GM12878 (cell line): ENCODE measurements around the gene FAM184B. TPM values are rescaled to one million over a fixed set of nuclear protein-coding genes. Genes with fewer than 3 reads are reported as not detected.

Experiments
- ATAC-seq: fragments of 200-7000 bp; cut with Tn5 transposase; 3 replicates; pipeline ENCODE4 v1.9.1; 2020; ENCODE audit warnings: mild to moderate bottlenecking, moderate library complexity
- BruUV-seq: library from RNA; stranded (reverse); fragments of 400-500 nt; replicated peaks from 2 replicates; lab custom pipeline; 2021; lab: Mats Ljungman, UMichigan
- CTCF ChIA-PET: fragments of 300-600 bp; sonication (Branson Sonifier 250); formaldehyde crosslinking; extraction: SDS; loops from one replicate; lab custom pipeline; 2021; ENCODE audit warnings: inconsistent platforms; lab: Yijun Ruan, JAX
- POLR2A ChIA-PET: fragments of 350-600 bp; formaldehyde crosslinking; extraction: SDS; loops from one replicate; lab custom pipeline; 2021; ENCODE audit warnings: inconsistent platforms; lab: Charles Lee
- RAD21 ChIA-PET: fragments of 300-600 bp; sonication (Branson Sonifier 250); formaldehyde crosslinking; loops from one replicate; lab custom pipeline; 2023; ENCODE audit warnings: antibody characterized with exemption; ENCODE audit not compliant: unreplicated experiment; lab: Charles Lee
- SMC1A ChIA-PET: fragments of 300-600 bp; sonication (Branson Sonifier 250); formaldehyde crosslinking; loops from one replicate; lab custom pipeline; 2023; ENCODE audit not compliant: unreplicated experiment, uncharacterized antibody; lab: Charles Lee
- DNase-seq: peaks from one replicate; pipeline ENCODE4 v3.0.0-alpha.2; 2011; ENCODE audit warnings: low read depth, low spot score
- FAIRE-seq: peaks from 3 replicates; lab custom pipeline; 2011; peaks lifted over from hg19 to GRCh38; lab: Jason Lieb, UNC
- H2AFZ ChIP-seq: 2 replicates; pipeline ENCODE4 v1.6.0; 2011; ENCODE audit warnings: low read depth, low read length, control low read depth; ENCODE audit not compliant: control insufficient read depth
- H3K27ac ChIP-seq: 2 replicates; pipeline ENCODE4 v1.5.1; 2011; ENCODE audit warnings: control low read depth; ENCODE audit not compliant: control insufficient read depth, insufficient read depth
- H3K27me3 ChIP-seq, 2 experiments: replicated peaks in 1 of 2; 2 replicates each; pipeline versions ENCODE4 v1.6.0 to v1.6.1; 2011; ENCODE audit warnings: low read length in 1 of 2; ENCODE audit not compliant: control insufficient read depth in 2 of 2, insufficient read depth in 2 of 2
- H3K36me3 ChIP-seq, 2 experiments: 2 replicates each; pipeline ENCODE4 v1.5.1; 2011; ENCODE audit warnings: low read length in 1 of 2; ENCODE audit not compliant: control insufficient read depth in 2 of 2, insufficient read depth in 2 of 2
- H3K4me1 ChIP-seq: 2 replicates; pipeline ENCODE4 v1.6.1; 2011; ENCODE audit warnings: mild to moderate bottlenecking, low read length, moderate library complexity, mixed read lengths; ENCODE audit not compliant: control insufficient read depth, insufficient read depth
- H3K4me2 ChIP-seq: 2 replicates; pipeline ENCODE4 v1.6.0; 2011; ENCODE audit warnings: control low read depth; ENCODE audit not compliant: control insufficient read depth, insufficient read depth
- H3K4me3 ChIP-seq: fragments of 200-600 bp; sonication (generic); 2 replicates; pipeline ENCODE4 v1.5.1; 2016
- H3K79me2 ChIP-seq: 2 replicates; pipeline ENCODE4 v1.6.0; 2011; ENCODE audit warnings: low read length; ENCODE audit not compliant: control insufficient read depth, insufficient read depth
- H3K9ac ChIP-seq: 2 replicates; pipeline ENCODE4 v1.8.0; 2011; ENCODE audit warnings: low read length, control low read depth, mixed read lengths; ENCODE audit not compliant: control insufficient read depth, insufficient read depth
- H3K9me3 ChIP-seq: replicated peaks from 3 replicates; pipeline ENCODE4 v1.5.1; 2011; ENCODE audit warnings: mild to moderate bottlenecking, low read length; ENCODE audit not compliant: control insufficient read depth, insufficient read depth
- H4K20me1 ChIP-seq: 2 replicates; pipeline ENCODE4 v1.6.0; 2011; ENCODE audit not compliant: control insufficient read depth, insufficient read depth
- ATF3 ChIP-seq: IDR thresholded peaks from 2 replicates; pipeline ENCODE4 v1.6.1; 2011; ENCODE audit warnings: low read depth, mild to moderate bottlenecking, low read length, moderate library complexity, borderline replicate concordance; ENCODE audit errors: extremely low read depth
- BCL3 ChIP-seq: IDR thresholded peaks from 2 replicates; pipeline ENCODE4 v1.6.1; 2011; ENCODE audit warnings: borderline replicate concordance, low read depth, mild to moderate bottlenecking, moderate library complexity, low read length; ENCODE audit not compliant: insufficient read depth, poor library complexity, severe bottlenecking
- BCLAF1 ChIP-seq: fragments of 450-650 bp; IDR thresholded peaks from 2 replicates; pipeline ENCODE4 v1.6.1; 2017; ENCODE audit warnings: antibody characterized with exemption, mild to moderate bottlenecking, moderate library complexity
- CEBPZ ChIP-seq: fragments of 150-350 bp; IDR thresholded peaks from 2 replicates; pipeline ENCODE4 v1.6.1; 2016; ENCODE audit warnings: low read depth, low read length
- HDAC2 ChIP-seq: fragments of 200-600 bp; sonication (generic); IDR thresholded peaks from 2 replicates; pipeline ENCODE4 v1.6.1; 2017
- NFYA ChIP-seq: IDR thresholded peaks from 2 replicates; pipeline ENCODE4 v1.6.1; 2011; ENCODE audit warnings: low read depth, mild to moderate bottlenecking, low read length, improper control_type of control experiment, borderline replicate concordance
- PBX3 ChIP-seq: IDR thresholded peaks from 2 replicates; pipeline ENCODE4 v1.6.1; 2011; ENCODE audit warnings: mild to moderate bottlenecking, low read depth, low read length, moderate library complexity; ENCODE audit not compliant: insufficient replicate concordance
- POLR2AphosphoS2 ChIP-seq: IDR thresholded peaks from 2 replicates; pipeline ENCODE4 v1.6.1; 2011; ENCODE audit warnings: low read depth, mild to moderate bottlenecking, low read length, improper control_type of control experiment, moderate library complexity
- POU2F2 ChIP-seq: IDR thresholded peaks from 3 replicates; pipeline ENCODE4 v1.6.1; 2011; ENCODE audit warnings: low read depth, mild to moderate bottlenecking, low read length, borderline replicate concordance
- RB1 ChIP-seq: fragments of 450-650 bp; formaldehyde crosslinking; IDR thresholded peaks from 2 replicates; pipeline ENCODE4 v1.6.1; 2017; ENCODE audit warnings: mild to moderate bottlenecking, borderline replicate concordance
- SUPT20H ChIP-seq: IDR thresholded peaks from 2 replicates; pipeline ENCODE4 v1.6.1; 2011; ENCODE audit warnings: low read depth, mild to moderate bottlenecking, low read length, moderate library complexity, borderline replicate concordance; ENCODE audit not compliant: control insufficient read depth
- TBL1XR1 ChIP-seq: IDR thresholded peaks from 2 replicates; pipeline ENCODE4 v1.6.1; 2012; ENCODE audit warnings: low read depth, low read length, improper control_type of control experiment
- ZNF274 ChIP-seq: IDR thresholded peaks from one replicate; pipeline ENCODE4 v1.8.0; 2011; ENCODE audit not compliant: insufficient read length, insufficient read depth
- WGBS: methylation state at CpG from one replicate; pipeline ENCODE4 v1.1.6; 2016; ENCODE audit warnings: low lambda C conversion rate; ENCODE audit not compliant: insufficient replicate concordance, insufficient coverage; ENCODE audit errors: missing lambda C conversion rate; 5-methylcytosine and 5-hydroxymethylcytosine counted together
- in situ Hi-C: fragments of 300-500 bp; cut with MboI; formaldehyde crosslinking; loops from 9 replicates; pipeline ENCODE4 v1.14.3; 2018; ENCODE audit warnings: mixed read lengths
- intact Hi-C: fragments of 100-400 bp; cut with micrococcal nuclease; formaldehyde crosslinking; loops from one replicate; pipeline ENCODE4 v1.14.2; 2022; ENCODE audit not compliant: unreplicated experiment
- polyA plus RNA-seq, 11 experiments: library from polyadenylated mRNA; depleted of rRNA in 4 of 11; unstranded in 6 of 11; stranded (reverse) in 5 of 11; fragments of >200 nt; fragmentation: Nextera tagmentation in 4 of 11; fragmentation: Illumina TruSeq in 1 of 11; extraction: Ambion mirVana in 4 of 11; extraction: Trizol in 1 of 11; gene quantifications; 1 replicate in 1 of 11; 2 replicates in 10 of 11; pipeline versions ENCODE4 v1.2.1 to v1.2.3, GENCODE V29; 2011 to 2016; ENCODE audit warnings: inconsistent platforms in 2 of 11, missing spikeins in 2 of 11, low read depth in 1 of 11
- total RNA-seq, 4 experiments: library from RNA; depleted of rRNA in 3 of 4; stranded (reverse); fragments of >200 nt in 3 of 4; fragmentation: Illumina TruSeq in 1 of 4; extraction: Trizol in 1 of 4; gene quantifications; 2 replicates each; pipeline versions ENCODE4 v1.2.1 to v1.2.3, GENCODE V29; 2013 to 2021

Gene FAM184B
- total and polyA plus RNA-seq, 10 of the 15 experiments (the other 5 are each of a cell fraction or from before 2014, with no cell fraction given): under 0.01 TPM; not detected in 9

- RAD21 ChIA-PET: no interaction called here
- WGBS: 72% methylated on average over 6 of the region's 6 CpGs
- TF ChIP-seq RB1 (no peak), SUPT20H (no peak), NFYA (no peak), POLR2AphosphoS2 (no peak), BCLAF1 (no peak), BCL3 (no peak), ZNF274 (no peak), TBL1XR1 (no peak), HDAC2 (no peak), POU2F2 (no peak), CEBPZ (no peak), ATF3 (no peak), PBX3 (no peak)
These were observed 20.8 kb downstream of the FAM184B start for GRCh38 chr4:17760626-17761025.

More at GRCh38 chr4:17760626-17761025, 20.8 kb downstream of the FAM184B start:
- H2AFZ ChIP-seq: no peak overlapping the region
- no peaks in the 10 kb centered on the region for H3K4me1 ChIP-seq
- CTCF ChIA-PET: no interaction called here
- no peaks in the 10 kb centered on the region for H3K36me3 ChIP-seq
- SMC1A ChIA-PET: no interaction called here
- no peaks in the 10 kb centered on the region for H3K79me2 ChIP-seq
- POLR2A ChIA-PET: no interaction called here
- H3K9me3 ChIP-seq: no peaks in the 10 kb centered on the region
- intact Hi-C loops (loop anchor here (5.0 kb wide), 2 partner anchors 47 to 832 kb away; no protein-coding TSS in a partner anchor), in situ Hi-C loops (no loop called here)
- no peaks in the 10 kb centered on the region; a peak in 1 of 4 replicates for H3K27me3 ChIP-seq
- no TSS peak for BruUV-seq
- DNase-seq (no peak), FAIRE-seq (no peak), ATAC-seq (no peak)
- H3K9ac ChIP-seq: no peak overlapping the region
- no peak overlapping the region for H3K27ac ChIP-seq
- no peak overlapping the region for H3K4me3 ChIP-seq
- no peak overlapping the region for H3K4me2 ChIP-seq
- no peaks in the 10 kb centered on the region for H4K20me1 ChIP-seq
